ENCODE results near the gene RHBDF2. TPM values are rescaled to one million over a fixed set of nuclear protein-coding genes. Genes with fewer than 3 reads are reported as not detected.

Gene RHBDF2
- total RNA-seq, 1 experiment from 2014 or later: 33.6 TPM

GRCh38 chr17:76435751-76436150 is 65.5 kb downstream of the RHBDF2 start:
- in situ Hi-C loops (cut with HindIII; ENCODE audit: low pct_unique_long_range_greater_than_20kb, low sequenced_read_pairs): no loop called here

GRCh38 chr17:76434870-76435269 is 66.4 kb downstream of the RHBDF2 start:
- in situ Hi-C loops (cut with HindIII; ENCODE audit: low pct_unique_long_range_greater_than_20kb, low sequenced_read_pairs): no loop called here
- no peak for DNase-seq (ENCODE audit: low read depth)

More at GRCh38 chr17:76435751-76436150, 65.5 kb downstream of the RHBDF2 start:
- no peak for DNase-seq (ENCODE audit: low read depth)

- in situ Hi-C loops (cut with HindIII; ENCODE audit: low pct_unique_long_range_greater_than_20kb, low sequenced_read_pairs): no loop called here
Measured at GRCh38 chr17:76433693-76434092, 67.5 kb downstream of the RHBDF2 start.

GRCh38 chr17:76432712-76433336 is 68.4 kb downstream of the RHBDF2 start:
- in situ Hi-C loops (cut with HindIII; ENCODE audit: low pct_unique_long_range_greater_than_20kb, low sequenced_read_pairs): no loop called here
- no peak for DNase-seq (ENCODE audit: low read depth)

More at GRCh38 chr17:76433693-76434092, 67.5 kb downstream of the RHBDF2 start:
- no peak for DNase-seq (ENCODE audit: low read depth)

GRCh38 chr17:76432004-76432403 is 69.2 kb downstream of the RHBDF2 start:
- no peak for DNase-seq (ENCODE audit: low read depth)
- in situ Hi-C loops (cut with HindIII; ENCODE audit: low pct_unique_long_range_greater_than_20kb, low sequenced_read_pairs): no loop called here

GRCh38 chr17:76431509-76431908 is 69.7 kb downstream of the RHBDF2 start:
- in situ Hi-C loops (cut with HindIII; ENCODE audit: low pct_unique_long_range_greater_than_20kb, low sequenced_read_pairs): no loop called here

GRCh38 chr17:76428511-76428910 is 72.7 kb downstream of the RHBDF2 start:
- no peak for DNase-seq (ENCODE audit: low read depth)
- in situ Hi-C loops (cut with HindIII; ENCODE audit: low pct_unique_long_range_greater_than_20kb, low sequenced_read_pairs): no loop called here

More at GRCh38 chr17:76431509-76431908, 69.7 kb downstream of the RHBDF2 start:
- DNase-seq (ENCODE audit: low read depth): no peak

- in situ Hi-C loops (cut with HindIII; ENCODE audit: low pct_unique_long_range_greater_than_20kb, low sequenced_read_pairs): no loop called here
- DNase-seq (ENCODE audit: low read depth): no peak
Measured at GRCh38 chr17:76427501-76428231, 73.6 kb downstream of the RHBDF2 start.

GRCh38 chr17:76426853-76427252 is 74.4 kb downstream of the RHBDF2 start:
- in situ Hi-C loops (cut with HindIII; ENCODE audit: low pct_unique_long_range_greater_than_20kb, low sequenced_read_pairs): no loop called here
- no peak for DNase-seq (ENCODE audit: low read depth)

GRCh38 chr17:76422860-76423259 is 78.4 kb downstream of the RHBDF2 start:
- in situ Hi-C loops (cut with HindIII; ENCODE audit: low pct_unique_long_range_greater_than_20kb, low sequenced_read_pairs): no loop called here
- DNase-seq (ENCODE audit: low read depth): no peak

- no peak for DNase-seq (ENCODE audit: low read depth)
- in situ Hi-C loops (cut with HindIII; ENCODE audit: low pct_unique_long_range_greater_than_20kb, low sequenced_read_pairs): no loop called here
Measured at GRCh38 chr17:76422406-76422805, 78.8 kb downstream of the RHBDF2 start.

- DNase-seq (ENCODE audit: low read depth): no peak
- in situ Hi-C loops (cut with HindIII; ENCODE audit: low pct_unique_long_range_greater_than_20kb, low sequenced_read_pairs): no loop called here
Measured at GRCh38 chr17:76421044-76421407, 80.2 kb downstream of the RHBDF2 start.

Other genes starting within 250 kb of the RHBDF2 start
- 4.8 and 6.5 TPM in 2 replicates for gene UBALD2, start 236.1 kb downstream of the RHBDF2 start, total RNA-seq (2014; rRNA removed; shearing (Covaris generic); ENCODE audit: low replicate concordance)
- 1.4 and 3.6 TPM in 2 replicates for gene QRICH2, start 193.1 kb downstream of the RHBDF2 start, total RNA-seq (2014; rRNA removed; shearing (Covaris generic); ENCODE audit: low replicate concordance)
- gene PRPSAP1, start 147.5 kb downstream of the RHBDF2 start, total RNA-seq (2014; rRNA removed; shearing (Covaris generic); ENCODE audit: low replicate concordance): 49.0 and 68.5 TPM in 2 replicates
- gene SPHK1, start 116.8 kb downstream of the RHBDF2 start, total RNA-seq (2014; rRNA removed; shearing (Covaris generic); ENCODE audit: low replicate concordance): 18.5 and 33.9 TPM in 2 replicates
- gene UBE2O, start 48.3 kb downstream of the RHBDF2 start, total RNA-seq (2014; rRNA removed; shearing (Covaris generic); ENCODE audit: low replicate concordance): 22.9 and 23.7 TPM in 2 replicates
- gene AANAT, start 33.8 kb downstream of the RHBDF2 start, total RNA-seq (2014; rRNA removed; shearing (Covaris generic); ENCODE audit: low replicate concordance): not detected in 2 replicates
- gene CYGB, start 36.3 kb upstream of the RHBDF2 start, total RNA-seq (2014; rRNA removed; shearing (Covaris generic); ENCODE audit: low replicate concordance): 0.52 and 1.6 TPM in 2 replicates
- gene PRCD, start 38.6 kb upstream of the RHBDF2 start, total RNA-seq (2014; rRNA removed; shearing (Covaris generic); ENCODE audit: low replicate concordance): not detected in 2 replicates
- 2.8 and 5.3 TPM in 2 replicates for gene ST6GALNAC2, start 84.4 kb upstream of the RHBDF2 start, total RNA-seq (2014; rRNA removed; shearing (Covaris generic); ENCODE audit: low replicate concordance)
- not detected in 2 replicates for gene ST6GALNAC1, start 142.3 kb upstream of the RHBDF2 start, total RNA-seq (2014; rRNA removed; shearing (Covaris generic); ENCODE audit: low replicate concordance)
- gene MXRA7, start 209.5 kb upstream of the RHBDF2 start, total RNA-seq (2014; rRNA removed; shearing (Covaris generic); ENCODE audit: low replicate concordance): 64.5 and 101 TPM in 2 replicates
- 14.4 and 22.7 TPM in 2 replicates for gene JMJD6, start 225.2 kb upstream of the RHBDF2 start, total RNA-seq (2014; rRNA removed; shearing (Covaris generic); ENCODE audit: low replicate concordance)
- 40.5 and 56.8 TPM in 2 replicates for gene METTL23, start 225.4 kb upstream of the RHBDF2 start, total RNA-seq (2014; rRNA removed; shearing (Covaris generic); ENCODE audit: low replicate concordance)
- gene SRSF2, start 235.9 kb upstream of the RHBDF2 start, total RNA-seq (2014; rRNA removed; shearing (Covaris generic); ENCODE audit: low replicate concordance): 169 and 212 TPM in 2 replicates
- 8.5 and 19.0 TPM in 2 replicates for gene MFSD11, start 236.7 kb upstream of the RHBDF2 start, total RNA-seq (2014; rRNA removed; shearing (Covaris generic); ENCODE audit: low replicate concordance)

Data from Caki2 (cell line).